DOHH2 (cell line): ENCODE results near the gene YWHAB.

Experiments
- H3F3A ChIP-seq: fragments of 200-600 bp; sonication (generic), shearing (Covaris generic); 2 replicates; pipeline ENCODE4 v1.6.0; 2016; ENCODE audit warnings: antibody characterized with exemption, mild to moderate bottlenecking; ENCODE audit not compliant: control insufficient read depth, insufficient read depth
- H3K27ac ChIP-seq: fragments of 200-600 bp; sonication (generic); 2 replicates; pipeline ENCODE4 v1.5.1; 2014; ENCODE audit warnings: low read depth, mild to moderate bottlenecking, low read length, moderate library complexity
- H3K27me3 ChIP-seq: fragments of 200-600 bp; sonication (generic); 2 replicates; pipeline ENCODE4 v1.6.1; 2014; ENCODE audit warnings: mild to moderate bottlenecking, low read length, mixed read lengths; ENCODE audit not compliant: control insufficient read depth
- H3K36me3 ChIP-seq: fragments of 200-600 bp; sonication (generic); 2 replicates; pipeline ENCODE4 v1.6.1; 2014; ENCODE audit warnings: mild to moderate bottlenecking, low read length, moderate library complexity, mixed read lengths; ENCODE audit not compliant: control insufficient read depth
- H3K4me1 ChIP-seq: fragments of 200-600 bp; sonication (generic); 2 replicates; pipeline ENCODE4 v1.6.1; 2014; ENCODE audit warnings: mild to moderate bottlenecking, low read length, mixed read lengths; ENCODE audit not compliant: control insufficient read depth
- H3K4me2 ChIP-seq: fragments of 200-600 bp; sonication (generic); 2 replicates; pipeline ENCODE4 v1.6.0; 2014; ENCODE audit warnings: mild to moderate bottlenecking, low read length, moderate library complexity
- H3K4me3 ChIP-seq: fragments of 200-600 bp; sonication (generic); 2 replicates; pipeline ENCODE4 v1.5.1; 2014; ENCODE audit warnings: mild to moderate bottlenecking, low read length, mixed read lengths
- H3K79me2 ChIP-seq: fragments of 200-600 bp; sonication (generic); 2 replicates; pipeline ENCODE4 v1.6.1; 2014; ENCODE audit warnings: mild to moderate bottlenecking, low read length, mixed read lengths; ENCODE audit not compliant: control insufficient read depth
- H3K9me2 ChIP-seq: fragments of 200-600 bp; sonication (generic); replicated peaks from 2 replicates; pipeline ENCODE4 v1.6.1; 2014; ENCODE audit warnings: mild to moderate bottlenecking, low read length, mixed read lengths; ENCODE audit not compliant: control insufficient read depth
- H3K9me3 ChIP-seq: fragments of 200-600 bp; sonication (generic); 2 replicates; pipeline ENCODE4 v1.6.1; 2014; ENCODE audit warnings: antibody characterized with exemption, low read length, mixed read lengths; ENCODE audit not compliant: control insufficient read depth, insufficient read depth
- H4K20me1 ChIP-seq: fragments of 200-600 bp; sonication (generic); 2 replicates; pipeline ENCODE4 v1.6.0; 2014; ENCODE audit warnings: low read depth, mild to moderate bottlenecking, antibody characterized with exemption, low read length, moderate library complexity; ENCODE audit not compliant: control insufficient read depth, insufficient read depth
- EZH2phosphoT487 ChIP-seq: fragments of 200-600 bp; sonication (generic); IDR thresholded peaks from 2 replicates; pipeline ENCODE4 v1.6.1; 2017; ENCODE audit warnings: borderline replicate concordance, mild to moderate bottlenecking, antibody characterized with exemption, low read length, moderate library complexity, mixed read lengths
- TF ChIP-seq, protein P1 (sequence below): fragments of 200-600 bp; sonication (generic); IDR thresholded peaks from one replicate; pipeline ENCODE4 v1.5.1; 2014; ENCODE audit warnings: antibody characterized with exemption, mild to moderate bottlenecking, low read depth, low read length; ENCODE audit not compliant: poor library complexity, severe bottlenecking

YWHAB gene

GRCh38 chr20:44948513-44948912 lies 63.0 kb downstream of the YWHAB start:
- Histone ChIP-seq H3F3A (no peaks in the 10 kb centered on the region), H4K20me1 (no peaks in the 10 kb centered on the region)

GRCh38 chr20:44950368-44950767 lies 64.9 kb downstream of the YWHAB start:
- Histone ChIP-seq H3K4me1 (peaks cover 7% of the 10 kb centered on the region), H3F3A (no peaks in the 10 kb centered on the region), H3K9me2 (no peaks in the 10 kb centered on the region), H3K79me2 (peaks cover 8% of the 10 kb centered on the region), H3K4me3 (no peak overlapping the region), H3K27me3 (no peaks in the 10 kb centered on the region), H3K9me3 (no peaks in the 10 kb centered on the region), H4K20me1 (0 out of 2 replicates have a peak, but pooled peaks cover 3% of the 10 kb centered on the region), H3K4me2 (no peak overlapping the region), H3K36me3 (peaks cover 98% of the 10 kb centered on the region), H3K27ac (no peak overlapping the region)
- TF ChIP-seq EZH2phosphoT487, result no peak
- TF ChIP-seq, protein P1, sequence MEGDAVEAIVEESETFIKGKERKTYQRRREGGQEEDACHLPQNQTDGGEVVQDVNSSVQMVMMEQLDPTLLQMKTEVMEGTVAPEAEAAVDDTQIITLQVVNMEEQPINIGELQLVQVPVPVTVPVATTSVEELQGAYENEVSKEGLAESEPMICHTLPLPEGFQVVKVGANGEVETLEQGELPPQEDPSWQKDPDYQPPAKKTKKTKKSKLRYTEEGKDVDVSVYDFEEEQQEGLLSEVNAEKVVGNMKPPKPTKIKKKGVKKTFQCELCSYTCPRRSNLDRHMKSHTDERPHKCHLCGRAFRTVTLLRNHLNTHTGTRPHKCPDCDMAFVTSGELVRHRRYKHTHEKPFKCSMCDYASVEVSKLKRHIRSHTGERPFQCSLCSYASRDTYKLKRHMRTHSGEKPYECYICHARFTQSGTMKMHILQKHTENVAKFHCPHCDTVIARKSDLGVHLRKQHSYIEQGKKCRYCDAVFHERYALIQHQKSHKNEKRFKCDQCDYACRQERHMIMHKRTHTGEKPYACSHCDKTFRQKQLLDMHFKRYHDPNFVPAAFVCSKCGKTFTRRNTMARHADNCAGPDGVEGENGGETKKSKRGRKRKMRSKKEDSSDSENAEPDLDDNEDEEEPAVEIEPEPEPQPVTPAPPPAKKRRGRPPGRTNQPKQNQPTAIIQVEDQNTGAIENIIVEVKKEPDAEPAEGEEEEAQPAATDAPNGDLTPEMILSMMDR, result no peak

More at GRCh38 chr20:44948513-44948912, 63.0 kb downstream of the YWHAB start:
- Histone ChIP-seq H3K4me1 (no peaks in the 10 kb centered on the region), H3K4me3 (no peak overlapping the region), H3K79me2 (no peaks in the 10 kb centered on the region), H3K27me3 (no peaks in the 10 kb centered on the region), H3K9me2 (no peaks in the 10 kb centered on the region), H3K4me2 (no peak overlapping the region), H3K27ac (no peak overlapping the region), H3K9me3 (no peaks in the 10 kb centered on the region), H3K36me3 (peaks cover 98% of the 10 kb centered on the region)
- TF ChIP-seq EZH2phosphoT487, result no peak
- TF ChIP-seq, protein P1, result no peak

DNA sequence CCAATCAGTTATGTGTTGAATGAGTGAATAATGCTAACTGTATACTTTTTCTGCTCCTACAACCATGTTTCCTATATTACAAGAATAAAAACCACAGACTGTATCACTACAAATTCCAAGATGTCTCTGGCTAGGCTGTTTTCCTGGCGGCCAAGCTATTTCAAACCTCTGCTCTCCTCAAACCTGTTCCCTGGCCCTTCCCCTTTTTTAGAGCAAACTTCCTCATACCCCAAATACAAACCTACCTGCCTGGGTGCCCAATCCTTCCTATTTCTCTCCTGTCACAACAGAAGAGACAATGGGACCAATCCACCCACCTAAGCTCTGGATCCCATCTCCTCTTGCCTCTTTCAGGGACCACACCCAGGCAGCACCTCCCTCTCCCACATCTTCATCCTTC lies 67.2 kb downstream of the YWHAB start:
- H3K79me2 ChIP-seq, result peaks cover 31% of the 10 kb centered on the region
- H3K27me3 ChIP-seq, result no peaks in the 10 kb centered on the region
- no peak overlapping the region for H3K4me2 ChIP-seq
- H3K27ac ChIP-seq, result no peak overlapping the region
- H3K36me3 ChIP-seq, result peaks cover 98% of the 10 kb centered on the region
- no peaks in the 10 kb centered on the region for H3F3A ChIP-seq
- H3K9me2 ChIP-seq, result no peaks in the 10 kb centered on the region
- H4K20me1 ChIP-seq, result 0 out of 2 replicates have a peak, but pooled peaks cover 3% of the 10 kb centered on the region
- no peaks in the 10 kb centered on the region for H3K9me3 ChIP-seq
- H3K4me1 ChIP-seq, result peaks cover 29% of the 10 kb centered on the region
- TF ChIP-seq, protein P1, result no peak
- TF ChIP-seq EZH2phosphoT487, result no peak
- H3K4me3 ChIP-seq, result no peak overlapping the region

DNA sequence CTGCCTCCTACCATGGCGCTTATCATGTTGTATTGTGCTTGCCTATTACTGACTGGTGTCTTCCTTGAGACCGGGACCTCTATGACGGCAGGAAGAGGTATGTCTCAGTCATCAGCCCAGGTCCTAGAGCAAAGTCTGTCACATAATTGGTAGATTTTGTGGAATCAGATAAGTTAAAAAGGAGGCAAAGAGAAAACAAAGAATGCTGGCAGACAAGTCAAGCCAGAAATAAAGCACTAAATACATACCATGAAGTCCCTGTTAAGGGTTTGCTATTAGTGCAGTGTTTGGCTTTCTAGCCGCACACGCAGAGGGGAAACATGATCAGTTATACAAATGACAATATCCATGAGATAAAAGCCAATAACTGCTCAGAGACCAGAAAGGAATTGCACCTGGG lies 68.7 kb downstream of the YWHAB start:
- Histone ChIP-seq H3F3A (no peaks in the 10 kb centered on the region), H3K4me1 (peaks cover 43% of the 10 kb centered on the region), H3K4me3 (no peak overlapping the region), H3K4me2 (no peak overlapping the region), H4K20me1 (peaks cover 10% of the 10 kb centered on the region), H3K9me2 (no peaks in the 10 kb centered on the region), H3K79me2 (peaks cover 46% of the 10 kb centered on the region), H3K27me3 (no peaks in the 10 kb centered on the region), H3K27ac (no peak overlapping the region), H3K9me3 (no peaks in the 10 kb centered on the region), H3K36me3 (peaks cover 97% of the 10 kb centered on the region)
- no peak for TF ChIP-seq EZH2phosphoT487
- TF ChIP-seq, protein P1, result no peak
